ENCODE measurements around the gene SETDB2. TPM values are rescaled to one million over a fixed set of nuclear protein-coding genes. Genes with fewer than 3 reads are reported as not detected.
"Not testable (repeated sequence)": the region's sequence is repeated elsewhere in the genome, so short reads cannot be mapped to it uniquely, and the experiment has no call there.

Gene SETDB2
- total RNA-seq, 1 experiment from 2014 or later = 8.7 TPM

GRCh38 chr13:49464621-49465325 lies 20.7 kb downstream of the SETDB2 start:
- no peak for DNase-seq (ENCODE audit: low spot score)

GRCh38 chr13:49466292-49466838 lies 22.3 kb downstream of the SETDB2 start:
- DNase-seq (ENCODE audit: low spot score) = no peak

- DNase-seq (ENCODE audit: low spot score) = no peak
Measured at GRCh38 chr13:49472186-49472585, 28.1 kb downstream of the SETDB2 start.

- DNase-seq (ENCODE audit: low spot score) = no peak
Measured at GRCh38 chr13:49476529-49476928, 32.5 kb downstream of the SETDB2 start.

- DNase-seq (ENCODE audit: low spot score) = no peak
Measured at GRCh38 chr13:49481788-49482187, 37.7 kb downstream of the SETDB2 start.

- no peak for DNase-seq (ENCODE audit: low spot score)
Measured at GRCh38 chr13:49488563-49488962, 44.5 kb downstream of the SETDB2 start.

GRCh38 chr13:49494645-49495044 lies 50.6 kb downstream of the SETDB2 start:
- no peak for DNase-seq (ENCODE audit: low spot score)

- peak; percentile 63 for DNase-seq (ENCODE audit: low spot score)
Measured at GRCh38 chr13:49495783-49496762, 52.0 kb downstream of the SETDB2 start, which contains the start of gene PHF11. TSS of gene PHF11 (plus strand) at chr13:49495953. CDS start at chr13:49496002, 49 bp downstream.

GRCh38 chr13:49496837-49497236 lies 52.8 kb downstream of the SETDB2 start:
- DNase-seq (ENCODE audit: low spot score) = not testable (repeated sequence)

- no peak for DNase-seq (ENCODE audit: low spot score)
Measured at GRCh38 chr13:49497272-49497671, 53.2 kb downstream of the SETDB2 start.

GRCh38 chr13:49498206-49498605 lies 54.1 kb downstream of the SETDB2 start:
- no peak for DNase-seq (ENCODE audit: low spot score)

- DNase-seq (ENCODE audit: low spot score) = peak; percentile 35
Measured at GRCh38 chr13:49499889-49500660, 56.0 kb downstream of the SETDB2 start.

- no peak for DNase-seq (ENCODE audit: low spot score)
Measured at GRCh38 chr13:49502954-49503353, 58.9 kb downstream of the SETDB2 start.

- no peak for DNase-seq (ENCODE audit: low spot score)
Measured at GRCh38 chr13:49503951-49504350, 59.9 kb downstream of the SETDB2 start.

GRCh38 chr13:49512578-49512977 lies 68.5 kb downstream of the SETDB2 start:
- DNase-seq (ENCODE audit: low spot score) = no peak

GRCh38 chr13:49516467-49516866 lies 72.4 kb downstream of the SETDB2 start:
- no peak for DNase-seq (ENCODE audit: low spot score)

GRCh38 chr13:49517461-49517860 lies 73.4 kb downstream of the SETDB2 start:
- DNase-seq (ENCODE audit: low spot score) = no peak

- no peak for DNase-seq (ENCODE audit: low spot score)
Measured at GRCh38 chr13:49521224-49521623, 77.2 kb downstream of the SETDB2 start.

GRCh38 chr13:49524740-49525501 lies 80.8 kb downstream of the SETDB2 start:
- DNase-seq (ENCODE audit: low spot score) = no peak

- DNase-seq (ENCODE audit: low spot score) = no peak
Measured at GRCh38 chr13:49527123-49527522, 83.0 kb downstream of the SETDB2 start.

GRCh38 chr13:49528161-49528560 lies 84.1 kb downstream of the SETDB2 start:
- DNase-seq (ENCODE audit: low spot score) = no peak

All from A172 (cell line).